Endothelial cell of umbilical vein (primary cell): ENCODE results near the gene C12orf76. TPM values are rescaled to one million over a fixed set of nuclear protein-coding genes. Genes with fewer than 3 reads are reported as not detected.

Experiments
- BruUV-seq: library from RNA; stranded (reverse); fragments of 400-500 nt; replicated peaks from 2 replicates; lab custom pipeline; 2021; lab: Mats Ljungman, UMichigan
- CTCF ChIA-PET: fragments of 300-600, 350-600 bp; sonication (Branson Sonifier 250); formaldehyde crosslinking; loops from one replicate; lab custom pipeline; 2021; ENCODE audit warnings: antibody characterized with exemption, inconsistent platforms; lab: Charles Lee
- POLR2A ChIA-PET: fragments of 300-600, 350-600 bp; sonication (Branson Sonifier 250); formaldehyde crosslinking; loops from one replicate; lab custom pipeline; 2021; ENCODE audit warnings: antibody characterized with exemption, inconsistent platforms; lab: Charles Lee
- DNase-seq: peaks from one replicate; pipeline ENCODE4 v3.0.0-alpha.2; 2011; ENCODE audit warnings: low read depth, low spot score
- FAIRE-seq: peaks from 2 replicates; lab custom pipeline; 2011; peaks lifted over from hg19 to GRCh38; lab: Jason Lieb, UNC
- H2AFZ ChIP-seq: 2 replicates; pipeline ENCODE4 v1.6.0; 2012; ENCODE audit warnings: low read depth, low read length, control low read depth, inconsistent platforms
- H3K27ac ChIP-seq: 2 replicates; pipeline ENCODE4 v1.5.1; 2011; ENCODE audit warnings: low read depth, mild to moderate bottlenecking, control low read depth, low read length, moderate library complexity; ENCODE audit not compliant: insufficient read depth
- H3K27me3 ChIP-seq, 2 experiments: 2 replicates each; pipeline versions ENCODE4 v1.6.0 to v1.6.1; 2011; ENCODE audit warnings: low read length in 2 of 2, mixed read lengths in 1 of 2; ENCODE audit not compliant: control insufficient read depth in 2 of 2, insufficient read depth in 2 of 2
- H3K36me3 ChIP-seq, 2 experiments: 2 replicates in 1 of 2; 3 replicates in 1 of 2; pipeline ENCODE4 v1.5.1; 2011; ENCODE audit warnings: low read length in 2 of 2, mild to moderate bottlenecking in 1 of 2, moderate library complexity in 1 of 2; ENCODE audit not compliant: control insufficient read depth in 2 of 2, insufficient read depth in 2 of 2; ENCODE audit errors: extremely low read depth in 1 of 2
- H3K4me1 ChIP-seq: 3 replicates; pipeline ENCODE4 v1.5.1; 2011; ENCODE audit warnings: mild to moderate bottlenecking, low read length; ENCODE audit not compliant: control insufficient read depth, insufficient read depth; ENCODE audit errors: extremely low read depth
- H3K4me2 ChIP-seq: 2 replicates; pipeline ENCODE4 v1.6.1; 2011; ENCODE audit warnings: low read length, control low read depth, mixed read lengths; ENCODE audit not compliant: insufficient read depth
- H3K4me3 ChIP-seq, 3 experiments: fragments of 200-600 bp in 1 of 3; sonication (generic), shearing (Covaris generic) in 1 of 3; replicated peaks in 1 of 3; 2 replicates each; pipeline ENCODE4 v1.5.1; 2011 to 2016; ENCODE audit warnings: control low read depth in 3 of 3, low read length in 3 of 3, mild to moderate bottlenecking in 2 of 3, inconsistent platforms in 1 of 3, low read depth in 1 of 3, moderate library complexity in 1 of 3; ENCODE audit not compliant: insufficient read depth in 1 of 3
- H3K79me2 ChIP-seq: 2 replicates; pipeline ENCODE4 v1.6.0; 2012; ENCODE audit warnings: low read length, inconsistent platforms; ENCODE audit not compliant: control insufficient read depth, insufficient read depth
- H3K9ac ChIP-seq: replicated peaks from 2 replicates; pipeline ENCODE3; 2011; ENCODE audit warnings: low read length, control low read depth; ENCODE audit not compliant: insufficient read depth; ENCODE audit errors: extremely low read depth
- H3K9me1 ChIP-seq: replicated peaks from 3 replicates; pipeline ENCODE4 v1.6.0; 2011; ENCODE audit warnings: mild to moderate bottlenecking, low read length; ENCODE audit not compliant: control insufficient read depth, insufficient read depth; ENCODE audit errors: extremely low read depth
- H3K9me3 ChIP-seq: replicated peaks from 2 replicates; pipeline ENCODE4 v1.5.1; 2012; ENCODE audit warnings: low read length, inconsistent platforms; ENCODE audit not compliant: control insufficient read depth, insufficient read depth
- H4K20me1 ChIP-seq: replicated peaks from 2 replicates; pipeline ENCODE3; 2011; ENCODE audit warnings: mild to moderate bottlenecking, low read length; ENCODE audit not compliant: control insufficient read depth, insufficient read depth; ENCODE audit errors: extremely low read depth
- EZH2 ChIP-seq: IDR thresholded peaks from 2 replicates; pipeline ENCODE4 v1.6.1; 2012; ENCODE audit warnings: borderline replicate concordance, low read depth, mild to moderate bottlenecking, moderate library complexity, low read length, inconsistent platforms; ENCODE audit not compliant: severe bottlenecking
- FOS ChIP-seq: IDR thresholded peaks from 2 replicates; pipeline ENCODE4 v1.6.1; 2011; ENCODE audit warnings: mild to moderate bottlenecking, low read length, moderate library complexity, borderline replicate concordance; ENCODE audit not compliant: insufficient read depth
- GATA2 ChIP-seq: IDR thresholded peaks from 2 replicates; pipeline ENCODE4 v1.7.0; 2011; ENCODE audit warnings: low read depth, mild to moderate bottlenecking, moderate library complexity, mixed read lengths, low read length; ENCODE audit not compliant: insufficient read length, insufficient read depth
- JUN ChIP-seq: IDR thresholded peaks from 2 replicates; pipeline ENCODE4 v1.6.1; 2011; ENCODE audit warnings: borderline replicate concordance, low read depth; ENCODE audit not compliant: insufficient read length, insufficient read depth
- MYC ChIP-seq: IDR thresholded peaks from one replicate; pipeline ENCODE4 v1.6.1; 2011; ENCODE audit warnings: mild to moderate bottlenecking, low read depth, low read length
- POLR2A ChIP-seq: IDR thresholded peaks from 2 replicates; pipeline ENCODE4 v1.6.1; 2012; ENCODE audit warnings: low read depth, mild to moderate bottlenecking, control low read depth, low read length
- POLR2AphosphoS5 ChIP-seq: IDR thresholded peaks from 2 replicates; pipeline ENCODE4 v1.6.1; 2012; ENCODE audit warnings: low read depth, mild to moderate bottlenecking, control low read depth, low read length, moderate library complexity; ENCODE audit not compliant: insufficient read depth
- dilution Hi-C: fragments of 300-500 bp; cut with MboI; formaldehyde crosslinking; loops from one replicate; pipeline ENCODE4 v1.15.0; 2019; ENCODE audit warnings: low sequenced_read_pairs; ENCODE audit not compliant: extremely low pct_ligation_motif_present
- intact Hi-C: fragments of 100-400 bp; cut with micrococcal nuclease; formaldehyde crosslinking; loops from one replicate; pipeline ENCODE4 v1.10.0; 2022
- polyA plus RNA-seq, 4 experiments: library from polyadenylated mRNA; depleted of rRNA in 3 of 4; stranded (reverse) in 3 of 4; unstranded in 1 of 4; fragments of >200 nt; gene quantifications; 2 replicates each; pipeline versions ENCODE4 v1.2.1 to v1.2.3, GENCODE V29; 2011 to 2012; ENCODE audit warnings: missing spikeins in 1 of 4
- total RNA-seq: library from RNA; stranded (reverse); gene quantifications from 2 replicates; pipeline ENCODE4 v1.2.3, GENCODE V29; 2021
- TF ChIP-seq, protein P1 (sequence below): IDR thresholded peaks from 2 replicates; pipeline ENCODE4 v1.6.1; 2011; ENCODE audit not compliant: insufficient read depth, insufficient read length
- TF ChIP-seq, protein P2 (sequence below), 2 donors: IDR thresholded peaks; 1 replicate in 1 of 2; 2 replicates in 1 of 2; pipeline ENCODE4 v1.5.1; 2011; ENCODE audit warnings: low read length in 2 of 2, mild to moderate bottlenecking in 2 of 2, moderate library complexity in 2 of 2, control low read depth in 1 of 2, inconsistent platforms in 1 of 2, low read depth in 1 of 2; ENCODE audit not compliant: insufficient read depth in 1 of 2; ENCODE audit errors: extremely low read depth in 1 of 2

Gene C12orf76
- total and polyA plus RNA-seq, 2 donors (not counting 3 experiments of a cell fraction or from before 2014, with no cell fraction given), result 13.4 to 17.1 TPM

- ChIA-PET CTCF (interaction anchor here (1.0 to 1.3 kb wide), 2 partner anchors 25 to 432 kb away, joined by 4 to 5 read pairs; no protein-coding TSS in a partner anchor), POLR2A (no interaction called here)
- no TSS peak for BruUV-seq
- FAIRE-seq, result no peak
- Histone ChIP-seq H3K27me3 (no peaks in the 10 kb centered on the region), H3K4me2 (peak overlapping the region; percentile 89), H3K9me3 (no peaks in the 10 kb centered on the region), H4K20me1 (no peaks in the 10 kb centered on the region), H3K9me1 (no peaks in the 10 kb centered on the region), H3K9ac (peak overlapping the region; percentile 98), H2AFZ (peak overlapping the region; percentile 99), H3K79me2 (peaks cover 15% of the 10 kb centered on the region), H3K4me3 (peak overlapping the region; percentile 31 to 65 (median 64)), H3K27ac (no peak overlapping the region), H3K36me3 (no peaks in the 10 kb centered on the region), H3K4me1 (peaks cover 22% of the 10 kb centered on the region)
- intact Hi-C loops (loop anchor here (1.0 to 5.0 kb wide), 3 partner anchors 25 to 52 kb away; no protein-coding TSS in a partner anchor), dilution Hi-C loops (no loop called here)
- DNase-seq, result no peak
- TF ChIP-seq FOS (no peak), EZH2 (no peak), MYC (no peak), GATA2 (no peak), POLR2AphosphoS5 (no peak), POLR2A (no peak), JUN (no peak)
- TF ChIP-seq, protein P1, sequence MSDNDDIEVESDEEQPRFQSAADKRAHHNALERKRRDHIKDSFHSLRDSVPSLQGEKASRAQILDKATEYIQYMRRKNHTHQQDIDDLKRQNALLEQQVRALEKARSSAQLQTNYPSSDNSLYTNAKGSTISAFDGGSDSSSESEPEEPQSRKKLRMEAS, result no peak
- TF ChIP-seq, protein P2, sequence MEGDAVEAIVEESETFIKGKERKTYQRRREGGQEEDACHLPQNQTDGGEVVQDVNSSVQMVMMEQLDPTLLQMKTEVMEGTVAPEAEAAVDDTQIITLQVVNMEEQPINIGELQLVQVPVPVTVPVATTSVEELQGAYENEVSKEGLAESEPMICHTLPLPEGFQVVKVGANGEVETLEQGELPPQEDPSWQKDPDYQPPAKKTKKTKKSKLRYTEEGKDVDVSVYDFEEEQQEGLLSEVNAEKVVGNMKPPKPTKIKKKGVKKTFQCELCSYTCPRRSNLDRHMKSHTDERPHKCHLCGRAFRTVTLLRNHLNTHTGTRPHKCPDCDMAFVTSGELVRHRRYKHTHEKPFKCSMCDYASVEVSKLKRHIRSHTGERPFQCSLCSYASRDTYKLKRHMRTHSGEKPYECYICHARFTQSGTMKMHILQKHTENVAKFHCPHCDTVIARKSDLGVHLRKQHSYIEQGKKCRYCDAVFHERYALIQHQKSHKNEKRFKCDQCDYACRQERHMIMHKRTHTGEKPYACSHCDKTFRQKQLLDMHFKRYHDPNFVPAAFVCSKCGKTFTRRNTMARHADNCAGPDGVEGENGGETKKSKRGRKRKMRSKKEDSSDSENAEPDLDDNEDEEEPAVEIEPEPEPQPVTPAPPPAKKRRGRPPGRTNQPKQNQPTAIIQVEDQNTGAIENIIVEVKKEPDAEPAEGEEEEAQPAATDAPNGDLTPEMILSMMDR (IDR thresholded peaks at IDR 0.05; ENCODE audit: extremely low read depth in 1 of 2, insufficient read depth in 1 of 2, low read depth in 1 of 2, low read length in 2 of 2), result no peak
Measured at GRCh38 chr12:109999649-109999971, 48.7 kb downstream of the C12orf76 start.
